OCI-LY1 (cell line): ENCODE results near the gene REXO1.

Experiments
- EZH2 ChIP-seq: fragments of 200-600 bp; sonication (generic), shearing (Covaris generic); IDR thresholded peaks from 2 replicates; pipeline ENCODE4 v1.8.0; 2017; ENCODE audit warnings: borderline replicate concordance, mixed run types, mild to moderate bottlenecking, antibody characterized with exemption, low read length, moderate library complexity, mixed read lengths
- TF ChIP-seq, protein P1 (sequence below): fragments of 200-600 bp; sonication (generic), shearing (Covaris generic); IDR thresholded peaks from 2 replicates; pipeline ENCODE4 v1.5.1; 2017; ENCODE audit warnings: mild to moderate bottlenecking, antibody characterized with exemption, low read length, moderate library complexity, mixed read lengths

DNA sequence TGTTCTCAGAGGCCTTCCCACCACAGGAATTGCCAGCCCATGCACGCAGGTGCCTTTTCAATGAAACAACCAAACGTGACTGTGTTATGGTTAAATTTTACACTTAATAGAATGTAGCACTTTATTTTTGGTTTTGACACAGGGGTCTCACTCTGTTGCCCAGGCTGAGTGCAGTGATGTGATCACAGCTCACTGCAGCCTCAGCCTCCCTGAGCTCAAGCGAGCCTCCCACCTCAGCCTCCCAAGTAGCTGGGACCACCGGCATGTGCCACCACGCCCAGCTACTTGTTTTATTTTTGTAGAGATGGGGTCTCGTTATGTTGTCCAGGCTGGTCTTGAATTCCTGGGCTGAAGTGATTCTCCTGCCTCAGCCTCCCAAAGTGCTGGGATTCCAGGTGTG lies 43.4 kb downstream of the REXO1 start:
- TF ChIP-seq, protein P1, sequence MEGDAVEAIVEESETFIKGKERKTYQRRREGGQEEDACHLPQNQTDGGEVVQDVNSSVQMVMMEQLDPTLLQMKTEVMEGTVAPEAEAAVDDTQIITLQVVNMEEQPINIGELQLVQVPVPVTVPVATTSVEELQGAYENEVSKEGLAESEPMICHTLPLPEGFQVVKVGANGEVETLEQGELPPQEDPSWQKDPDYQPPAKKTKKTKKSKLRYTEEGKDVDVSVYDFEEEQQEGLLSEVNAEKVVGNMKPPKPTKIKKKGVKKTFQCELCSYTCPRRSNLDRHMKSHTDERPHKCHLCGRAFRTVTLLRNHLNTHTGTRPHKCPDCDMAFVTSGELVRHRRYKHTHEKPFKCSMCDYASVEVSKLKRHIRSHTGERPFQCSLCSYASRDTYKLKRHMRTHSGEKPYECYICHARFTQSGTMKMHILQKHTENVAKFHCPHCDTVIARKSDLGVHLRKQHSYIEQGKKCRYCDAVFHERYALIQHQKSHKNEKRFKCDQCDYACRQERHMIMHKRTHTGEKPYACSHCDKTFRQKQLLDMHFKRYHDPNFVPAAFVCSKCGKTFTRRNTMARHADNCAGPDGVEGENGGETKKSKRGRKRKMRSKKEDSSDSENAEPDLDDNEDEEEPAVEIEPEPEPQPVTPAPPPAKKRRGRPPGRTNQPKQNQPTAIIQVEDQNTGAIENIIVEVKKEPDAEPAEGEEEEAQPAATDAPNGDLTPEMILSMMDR = no peak
- no peak for TF ChIP-seq EZH2
